Fibroblast of pulmonary artery (primary cell): ENCODE data around the gene FOXN4.

Experiments used
- DNase-seq: peaks from one replicate; pipeline ENCODE4 v3.0.0-alpha.2; 2010; ENCODE audit warnings: low read depth
- H3K4me3 ChIP-seq: replicated peaks from 2 replicates; pipeline ENCODE4 v1.5.1; 2011; ENCODE audit warnings: low read depth, mild to moderate bottlenecking, control low read depth, low read length, moderate library complexity
- CTCF ChIP-seq: IDR thresholded peaks from 2 replicates; pipeline ENCODE4 v1.5.1; 2011; ENCODE audit warnings: mild to moderate bottlenecking, control low read depth, low read length, inconsistent platforms; ENCODE audit errors: missing control alignments

Gene FOXN4

GRCh38 chr12:109304485-109304884, 4.6 kb downstream of the FOXN4 start:
- DNase-seq: no peak
- no peak overlapping the region for H3K4me3 ChIP-seq
- TF ChIP-seq CTCF: no peak

- no peak for TF ChIP-seq CTCF
- DNase-seq: no peak
- no peak overlapping the region for H3K4me3 ChIP-seq
Observed at GRCh38 chr12:109302770-109303169, 6.3 kb downstream of the FOXN4 start.

- DNase-seq: no peak
- TF ChIP-seq CTCF: no peak
- no peak overlapping the region for H3K4me3 ChIP-seq
Observed at GRCh38 chr12:109302358-109302757, 6.7 kb downstream of the FOXN4 start.

- no peak for TF ChIP-seq CTCF
Observed at GRCh38 chr12:109301643-109302168, 7.4 kb downstream of the FOXN4 start.

GRCh38 chr12:109299849-109300248, 9.2 kb downstream of the FOXN4 start:
- DNase-seq: no peak
- TF ChIP-seq CTCF: no peak
- no peak overlapping the region for H3K4me3 ChIP-seq

More at GRCh38 chr12:109301643-109302168, 7.4 kb downstream of the FOXN4 start:
- no peak for DNase-seq
- H3K4me3 ChIP-seq: no peak overlapping the region

DNA sequence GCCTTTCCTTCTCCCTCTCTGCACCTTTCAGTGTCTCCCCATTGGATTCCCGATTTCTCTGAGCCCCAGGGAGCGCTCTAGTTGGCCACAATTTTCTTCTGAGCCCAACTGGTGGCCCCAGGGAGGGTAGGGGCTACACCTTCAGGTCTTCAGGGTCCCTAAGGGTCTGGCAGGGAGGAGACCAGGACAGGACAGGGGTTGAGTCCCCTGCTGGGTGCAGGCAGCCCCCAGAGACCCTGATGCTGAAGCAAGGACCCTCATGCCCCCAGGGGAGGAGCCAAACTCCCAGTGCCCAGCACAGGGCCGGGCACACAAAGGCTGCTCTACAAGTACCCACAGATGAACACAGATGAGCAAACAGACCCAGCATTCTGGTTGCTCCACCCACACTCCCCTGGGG, 12.7 kb downstream of the FOXN4 start:
- TF ChIP-seq CTCF: no peak

GRCh38 chr12:109295764-109296425, 13.2 kb downstream of the FOXN4 start:
- no peak overlapping the region for H3K4me3 ChIP-seq
- no peak for TF ChIP-seq CTCF
- no peak for DNase-seq

More for the DNA sequence above, 12.7 kb downstream of the FOXN4 start:
- H3K4me3 ChIP-seq: no peak overlapping the region
- no peak for DNase-seq
